GM12873 (cell line): Measurements from ENCODE around the gene SLC6A8.
A peak's percentile ranks its signal among the peaks of the same experiment; 100 is the strongest.

Source experiments
- CTCF ChIP-seq: IDR thresholded peaks from 2 replicates; pipeline ENCODE4 v1.5.1; 2012; ENCODE audit warnings: low read depth, mild to moderate bottlenecking, moderate library complexity, low read length, control low read depth; ENCODE audit not compliant: insufficient read depth; ENCODE audit errors: missing control alignments

The SLC6A8 gene

GRCh38 chrX:153732401-153732800 lies 44.7 kb downstream of the SLC6A8 start:
- TF ChIP-seq CTCF = no peak

- TF ChIP-seq CTCF = no peak
Observed at GRCh38 chrX:153733651-153734240, 46.0 kb downstream of the SLC6A8 start.

- TF ChIP-seq CTCF = no peak
Observed at GRCh38 chrX:153734871-153735270, 47.1 kb downstream of the SLC6A8 start.

GRCh38 chrX:153735274-153735673 lies 47.5 kb downstream of the SLC6A8 start:
- TF ChIP-seq CTCF = peak; percentile 31

- TF ChIP-seq CTCF = no peak
Observed at GRCh38 chrX:153736071-153736820, 48.5 kb downstream of the SLC6A8 start.

- no peak for TF ChIP-seq CTCF
Observed at GRCh38 chrX:153736871-153737441, 49.2 kb downstream of the SLC6A8 start.

GRCh38 chrX:153738056-153738605 lies 50.4 kb downstream of the SLC6A8 start:
- TF ChIP-seq CTCF = no peak
